Measurements from ENCODE around the gene ELL2.
A peak's percentile ranks its signal among the peaks of the same experiment; 100 is the strongest.
"Not testable (repeated sequence)": the region's sequence is repeated elsewhere in the genome, so short reads cannot be mapped to it uniquely, and the experiment has no call there.

The ELL2 gene

DNA sequence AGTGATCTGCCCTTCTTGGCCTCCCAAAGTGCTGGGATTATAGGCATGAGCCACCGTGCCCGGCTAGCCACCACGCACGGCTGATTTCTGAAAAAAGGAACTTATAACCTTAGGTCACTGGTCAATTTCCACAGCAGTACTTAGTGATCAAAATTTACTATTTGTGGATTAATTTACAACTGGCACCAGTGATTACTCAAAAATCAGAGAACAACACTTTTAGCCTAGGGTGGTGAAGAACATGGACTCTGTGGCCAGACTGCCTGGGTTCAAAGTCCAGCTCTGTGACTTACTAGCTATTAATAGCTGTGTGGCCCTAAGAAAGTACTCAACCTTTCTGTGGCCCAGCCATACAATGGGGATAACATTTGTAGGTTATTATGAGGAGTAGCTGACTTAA, 88.3 kb downstream of the ELL2 start:
- peaks cover 17% of the 10 kb centered on the region for H3K4me1 Mint-ChIP-seq
- no peak for ATAC-seq (ENCODE audit: low read depth)
- H3K4me3 Mint-ChIP-seq: no peak overlapping the region
- H3K36me3 Mint-ChIP-seq: no peaks in the 10 kb centered on the region
- no peaks in the 10 kb centered on the region for H3K9me3 Mint-ChIP-seq
- H3K27ac Mint-ChIP-seq: no peak overlapping the region
- H3K27me3 Mint-ChIP-seq: peaks cover 2% of the 10 kb centered on the region
- no peak for DNase-seq (ENCODE audit: low spot score in 2 of 2)

DNA sequence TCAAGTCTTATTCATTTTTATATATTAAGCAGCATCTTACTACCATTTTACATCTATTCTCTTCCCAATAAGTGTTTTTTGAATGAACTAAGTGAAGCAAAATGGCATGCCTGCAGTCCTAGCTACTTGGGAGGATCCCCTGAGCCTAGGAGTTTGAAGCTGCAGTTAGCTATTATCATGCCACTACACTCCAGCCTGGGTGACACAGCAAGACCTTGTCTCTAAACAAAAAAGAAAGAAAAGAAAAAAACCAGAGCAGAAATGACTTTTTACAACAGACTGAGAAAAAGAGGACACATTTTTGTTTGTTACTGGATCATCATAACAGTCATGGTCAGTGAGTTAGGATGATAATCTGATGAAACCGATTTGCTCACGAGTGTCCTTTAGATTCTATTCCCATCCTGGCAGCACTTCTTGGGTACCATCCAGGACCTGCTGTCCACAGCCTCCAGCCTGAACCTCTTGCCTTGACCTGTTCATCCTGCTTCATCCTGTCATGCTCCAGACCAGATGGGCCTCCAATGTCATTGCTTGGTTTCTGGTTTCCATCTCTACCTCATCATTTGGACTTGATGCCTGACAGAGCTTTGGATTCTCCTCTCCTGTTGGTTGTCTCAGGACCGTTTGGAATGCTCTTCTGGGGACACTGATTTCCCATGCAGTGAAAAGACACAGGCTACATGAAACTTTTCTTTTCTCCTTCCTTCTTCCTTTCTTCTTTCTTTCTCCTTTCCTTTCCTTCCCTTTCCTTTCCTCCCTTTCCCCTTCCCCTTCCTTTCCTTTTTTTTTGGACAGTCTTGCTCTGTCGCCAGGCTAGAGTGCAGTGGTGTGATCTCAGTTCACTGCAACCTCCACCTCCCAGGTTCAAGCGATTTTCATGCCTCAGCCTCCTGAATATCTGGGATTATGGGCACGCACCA, 89.0 kb downstream of the ELL2 start:
- Mint-ChIP-seq H3K27ac (no peak overlapping the region), H3K36me3 (no peaks in the 10 kb centered on the region), H3K4me1 (peaks cover 17% of the 10 kb centered on the region), H3K9me3 (peaks cover 1% of the 10 kb centered on the region), H3K27me3 (peaks cover 2% of the 10 kb centered on the region), H3K4me3 (no peak overlapping the region)
- DNase-seq (ENCODE audit: low spot score in 2 of 2) (no peak), ATAC-seq (ENCODE audit: low read depth) (no peak)

DNA sequence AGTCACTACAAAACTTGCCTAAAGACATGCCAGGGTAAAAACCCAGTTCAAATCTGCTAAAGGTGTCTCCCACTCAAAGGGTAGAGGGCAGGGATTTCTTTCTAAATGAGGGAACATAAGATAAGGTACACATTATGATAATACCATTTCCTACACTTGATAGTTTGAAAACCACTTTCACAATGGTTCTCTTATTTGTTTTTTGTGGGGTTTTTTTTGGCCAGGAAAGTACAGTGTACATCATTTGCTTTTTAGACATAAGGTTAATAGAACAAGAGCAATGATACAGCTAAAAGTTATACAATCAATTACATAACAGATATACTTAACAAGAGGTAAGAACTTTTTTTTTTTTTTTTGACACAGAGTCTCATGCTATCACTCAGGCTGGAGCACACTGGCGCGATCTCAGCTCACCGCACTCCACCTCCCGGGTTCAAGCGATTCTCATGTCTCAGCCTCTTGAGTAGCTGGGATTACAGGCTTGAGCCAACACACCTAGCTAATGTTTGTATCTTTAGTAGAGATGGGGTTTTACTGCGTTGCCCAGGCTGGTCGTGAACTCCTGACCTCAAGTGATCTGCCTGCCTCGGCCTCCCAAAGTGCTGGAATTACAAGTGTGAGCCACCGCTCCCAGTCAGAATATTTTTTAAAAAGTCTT, 90.4 kb downstream of the ELL2 start:
- no peak for ATAC-seq (ENCODE audit: low read depth)
- no peak overlapping the region for H3K4me3 Mint-ChIP-seq
- peak overlapping the region; percentile 84 for H3K27ac Mint-ChIP-seq
- peaks cover 1% of the 10 kb centered on the region for H3K9me3 Mint-ChIP-seq
- DNase-seq (ENCODE audit: low spot score in 2 of 2): no peak
- no peaks in the 10 kb centered on the region for H3K36me3 Mint-ChIP-seq
- H3K27me3 Mint-ChIP-seq: no peaks in the 10 kb centered on the region
- H3K4me1 Mint-ChIP-seq: peaks cover 17% of the 10 kb centered on the region

DNA sequence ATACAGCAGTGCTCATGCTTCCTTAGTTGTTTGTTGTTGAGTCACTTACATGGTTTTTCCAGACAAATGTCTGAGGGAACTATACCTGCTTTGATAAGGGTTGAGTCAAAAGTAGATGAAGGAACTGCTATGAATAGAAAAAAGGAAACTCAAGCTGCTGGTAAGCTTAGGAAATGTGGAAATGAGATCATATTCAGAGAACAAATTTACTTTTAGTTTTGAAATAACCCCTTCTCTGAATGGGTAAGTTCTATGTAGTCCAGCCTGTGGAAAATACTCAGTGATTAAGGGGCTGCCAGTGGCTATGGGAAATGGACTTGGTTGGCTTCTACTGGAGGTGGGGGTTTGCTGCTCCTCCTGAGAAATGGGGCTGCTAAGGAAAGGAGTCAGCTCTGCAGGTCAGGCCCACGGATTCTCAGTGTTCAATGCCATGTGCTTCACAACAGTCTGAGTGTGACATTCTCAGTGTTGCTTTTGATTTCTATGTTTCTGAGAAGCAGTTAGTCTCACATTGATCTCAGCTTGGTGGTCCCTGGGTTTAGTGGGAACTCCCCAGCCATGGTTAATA, 91.5 kb downstream of the ELL2 start:
- Mint-ChIP-seq H3K9me3 (peaks cover 1% of the 10 kb centered on the region), H3K36me3 (no peaks in the 10 kb centered on the region), H3K27me3 (no peaks in the 10 kb centered on the region), H3K4me3 (peak overlapping the region; percentile 41), H3K27ac (peak overlapping the region; percentile 84), H3K4me1 (peaks cover 17% of the 10 kb centered on the region)
- DNase-seq (ENCODE audit: low spot score in 2 of 2) (no peak), ATAC-seq (ENCODE audit: low read depth) (peak; percentile 40)

DNA sequence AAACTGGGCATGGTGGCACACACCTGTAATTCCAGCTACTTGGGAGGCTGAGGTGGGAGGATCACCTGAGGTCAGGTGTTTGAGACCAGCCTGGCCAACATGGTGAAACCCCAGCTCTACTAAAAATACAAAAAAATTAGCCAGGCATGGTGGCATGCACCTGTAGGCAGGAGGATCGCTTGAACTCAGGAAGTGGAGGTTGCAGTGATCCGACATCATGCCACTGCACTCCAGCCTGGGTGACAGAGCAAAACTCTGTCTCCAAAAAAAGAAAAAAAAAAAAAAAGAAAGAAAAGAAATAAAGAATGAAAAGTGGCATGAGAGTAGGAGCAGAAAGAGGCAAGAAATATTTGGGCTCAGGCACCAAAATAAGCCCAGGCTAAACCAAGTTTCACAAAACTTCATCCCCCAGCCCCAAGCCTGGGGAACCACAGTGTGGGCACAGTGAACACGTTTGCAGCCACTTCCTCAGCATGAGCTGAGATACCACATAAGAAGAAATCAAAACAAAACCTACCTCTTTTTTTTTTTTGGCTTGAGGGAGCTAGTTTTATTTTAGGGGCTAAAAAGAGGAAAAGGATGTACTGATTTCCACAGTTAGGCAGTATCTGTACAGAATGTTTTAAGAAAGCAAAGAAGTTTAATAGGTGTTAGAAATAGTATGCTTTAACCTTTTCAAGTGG, 92.3 kb downstream of the ELL2 start:
- peak; percentile 89 for ATAC-seq (ENCODE audit: low read depth)
- not testable (repeated sequence) for H3K27me3 Mint-ChIP-seq; H3K9me3 Mint-ChIP-seq; H3K36me3 Mint-ChIP-seq; DNase-seq (ENCODE audit: low spot score in 2 of 2)
- peaks cover 17% of the 10 kb centered on the region for H3K4me1 Mint-ChIP-seq
- peak overlapping the region; percentile 8 for H3K4me3 Mint-ChIP-seq
- H3K27ac Mint-ChIP-seq: peak overlapping the region; percentile 84

DNA sequence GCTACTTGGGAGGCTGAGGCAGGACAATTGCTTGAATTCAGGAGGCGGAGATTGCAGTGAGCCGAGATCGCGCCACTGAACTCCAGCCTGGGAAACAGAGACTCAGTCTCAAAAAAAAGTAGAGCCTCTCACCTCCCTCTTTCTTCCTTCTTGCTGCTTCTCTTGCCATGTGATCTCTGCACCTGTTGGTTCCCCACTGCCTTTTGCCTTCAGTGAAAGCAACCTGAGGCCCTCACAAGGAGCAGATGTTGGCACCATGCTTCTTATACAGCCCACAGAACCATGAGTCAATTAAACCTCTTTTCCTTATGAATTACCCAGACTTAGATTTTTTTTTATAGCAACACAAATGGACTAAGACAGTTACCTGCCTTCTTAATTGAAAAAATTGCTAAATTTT, 93.5 kb downstream of the ELL2 start:
- Mint-ChIP-seq H3K4me3 (no peak overlapping the region), H3K4me1 (peaks cover 17% of the 10 kb centered on the region), H3K27ac (no peak overlapping the region), H3K36me3 (no peaks in the 10 kb centered on the region), H3K9me3 (peaks cover 1% of the 10 kb centered on the region), H3K27me3 (peaks cover under 1% of the 10 kb centered on the region)
- no peak for ATAC-seq (ENCODE audit: low read depth)
- no peak for DNase-seq (ENCODE audit: low spot score in 2 of 2)

DNA sequence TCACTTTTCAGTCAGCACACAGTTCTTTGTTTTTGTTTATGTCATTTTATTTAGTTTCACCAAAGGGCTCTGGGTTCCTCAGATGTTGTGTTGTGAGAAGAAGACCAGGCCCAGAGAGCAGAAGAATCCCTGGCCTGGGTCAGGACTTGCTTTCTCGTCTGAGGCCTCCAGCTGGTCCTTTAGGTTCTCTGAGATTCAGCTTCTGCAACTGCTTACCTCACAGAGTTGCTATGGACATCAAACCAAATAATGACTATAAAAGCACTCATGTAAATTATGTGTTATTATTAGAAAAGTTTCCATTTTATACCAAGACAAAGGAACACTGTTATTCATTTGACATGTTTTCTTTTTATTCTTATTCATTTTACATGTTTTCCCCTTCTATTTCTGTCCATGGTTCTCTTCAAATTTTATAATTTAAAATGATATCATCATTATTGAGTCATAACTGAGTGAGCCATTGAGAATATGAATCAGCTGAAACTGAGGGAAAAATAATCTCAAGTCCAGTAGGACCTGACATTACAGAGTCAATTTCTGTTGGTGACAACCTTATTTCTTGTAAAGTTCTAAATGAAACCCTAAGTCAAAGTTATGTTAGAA, 95.1 kb downstream of the ELL2 start:
- H3K4me3 Mint-ChIP-seq: no peak overlapping the region
- no peak for DNase-seq (ENCODE audit: low spot score in 2 of 2)
- peaks cover 1% of the 10 kb centered on the region for H3K9me3 Mint-ChIP-seq
- no peaks in the 10 kb centered on the region for H3K36me3 Mint-ChIP-seq
- H3K27ac Mint-ChIP-seq: no peak overlapping the region
- H3K4me1 Mint-ChIP-seq: peaks cover 21% of the 10 kb centered on the region
- peaks cover 3% of the 10 kb centered on the region for H3K27me3 Mint-ChIP-seq
- no peak for ATAC-seq (ENCODE audit: low read depth)

DNA sequence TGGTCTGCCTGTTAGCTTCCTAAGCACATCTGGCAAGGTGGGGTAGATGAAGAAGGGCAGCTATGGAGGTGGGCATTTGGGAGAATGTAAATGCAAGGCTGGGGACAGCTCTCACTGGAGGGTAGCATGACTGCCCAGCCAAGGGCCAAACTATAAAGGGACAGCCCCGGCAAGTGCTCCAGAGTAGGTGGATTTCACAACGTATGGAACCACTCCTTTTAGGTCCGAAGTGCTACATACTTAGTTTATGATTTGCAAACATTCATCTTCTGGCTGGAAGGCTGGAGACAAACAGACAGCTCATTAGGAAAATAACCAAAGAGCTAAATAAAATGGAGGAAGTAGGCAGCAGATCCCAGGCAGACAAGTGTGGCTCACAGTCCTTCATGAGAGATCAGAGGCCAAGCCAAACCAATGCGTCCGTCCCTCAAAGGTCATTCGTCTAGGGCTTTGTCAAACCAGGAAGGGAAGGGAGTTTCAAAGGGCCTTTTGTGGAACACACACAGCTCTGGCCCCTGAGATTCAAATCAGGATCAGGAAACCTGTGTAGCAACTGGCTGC, 96.6 kb downstream of the ELL2 start:
- Mint-ChIP-seq H3K9me3 (peaks cover 1% of the 10 kb centered on the region), H3K27ac (no peak overlapping the region)
- ATAC-seq (ENCODE audit: low read depth): no peak

DNA sequence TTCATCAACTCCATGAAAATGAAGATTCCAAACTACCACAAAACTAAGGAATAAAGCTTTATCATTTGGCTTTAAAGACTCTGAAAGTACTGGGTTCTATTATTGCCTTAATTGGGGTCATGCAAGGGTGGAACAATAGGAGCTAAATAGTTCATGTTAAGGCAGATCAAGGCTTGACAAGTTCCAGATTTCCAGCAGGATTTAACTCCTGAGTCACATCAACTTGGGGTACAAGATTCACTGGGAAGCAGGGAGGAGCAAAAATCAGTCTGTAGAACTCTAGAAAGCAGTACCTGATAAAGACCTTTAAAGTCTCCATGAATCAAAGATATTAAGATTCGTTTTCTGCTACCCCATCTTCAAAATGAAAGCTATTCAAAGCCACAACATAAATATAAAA, 97.2 kb downstream of the ELL2 start:
- DNase-seq (ENCODE audit: low spot score in 2 of 2): no peak
- Mint-ChIP-seq H3K27ac (no peak overlapping the region), H3K9me3 (peaks cover 1% of the 10 kb centered on the region), H3K4me3 (no peak overlapping the region), H3K36me3 (no peaks in the 10 kb centered on the region), H3K4me1 (peaks cover 13% of the 10 kb centered on the region), H3K27me3 (peaks cover 3% of the 10 kb centered on the region)
- no peak for ATAC-seq (ENCODE audit: low read depth)

More for the DNA sequence above, 96.6 kb downstream of the ELL2 start:
- Mint-ChIP-seq H3K36me3 (no peaks in the 10 kb centered on the region), H3K4me1 (peaks cover 16% of the 10 kb centered on the region), H3K27me3 (peaks cover 3% of the 10 kb centered on the region), H3K4me3 (no peak overlapping the region)
- DNase-seq (ENCODE audit: low spot score in 2 of 2): no peak

DNA sequence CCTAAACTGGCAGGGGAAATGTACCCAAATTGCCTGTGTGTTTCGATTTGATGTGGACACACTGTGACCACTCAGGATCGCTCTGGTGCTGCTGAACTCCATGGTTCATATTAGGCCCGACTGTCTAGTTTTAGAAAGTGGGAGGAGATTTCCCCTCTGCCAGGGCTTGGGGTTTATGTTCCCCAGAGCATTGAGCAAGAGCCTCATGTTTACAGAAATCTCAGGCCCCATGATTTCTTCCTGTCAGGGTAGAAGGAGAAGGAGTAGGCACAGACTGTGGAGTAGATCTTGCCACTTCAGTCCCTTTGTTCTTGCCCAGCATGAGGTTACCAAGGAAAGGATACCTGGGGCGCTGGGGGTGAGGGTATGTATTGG, 98.3 kb downstream of the ELL2 start:
- peaks cover 4% of the 10 kb centered on the region for H3K27me3 Mint-ChIP-seq
- ATAC-seq (ENCODE audit: low read depth) (no peak), DNase-seq (ENCODE audit: low spot score in 2 of 2) (no peak)
- H3K9me3 Mint-ChIP-seq: peaks cover 1% of the 10 kb centered on the region
- H3K36me3 Mint-ChIP-seq: no peaks in the 10 kb centered on the region
- no peak overlapping the region for H3K4me3 Mint-ChIP-seq
- no peak overlapping the region for H3K27ac Mint-ChIP-seq
- peaks cover 14% of the 10 kb centered on the region for H3K4me1 Mint-ChIP-seq

DNA sequence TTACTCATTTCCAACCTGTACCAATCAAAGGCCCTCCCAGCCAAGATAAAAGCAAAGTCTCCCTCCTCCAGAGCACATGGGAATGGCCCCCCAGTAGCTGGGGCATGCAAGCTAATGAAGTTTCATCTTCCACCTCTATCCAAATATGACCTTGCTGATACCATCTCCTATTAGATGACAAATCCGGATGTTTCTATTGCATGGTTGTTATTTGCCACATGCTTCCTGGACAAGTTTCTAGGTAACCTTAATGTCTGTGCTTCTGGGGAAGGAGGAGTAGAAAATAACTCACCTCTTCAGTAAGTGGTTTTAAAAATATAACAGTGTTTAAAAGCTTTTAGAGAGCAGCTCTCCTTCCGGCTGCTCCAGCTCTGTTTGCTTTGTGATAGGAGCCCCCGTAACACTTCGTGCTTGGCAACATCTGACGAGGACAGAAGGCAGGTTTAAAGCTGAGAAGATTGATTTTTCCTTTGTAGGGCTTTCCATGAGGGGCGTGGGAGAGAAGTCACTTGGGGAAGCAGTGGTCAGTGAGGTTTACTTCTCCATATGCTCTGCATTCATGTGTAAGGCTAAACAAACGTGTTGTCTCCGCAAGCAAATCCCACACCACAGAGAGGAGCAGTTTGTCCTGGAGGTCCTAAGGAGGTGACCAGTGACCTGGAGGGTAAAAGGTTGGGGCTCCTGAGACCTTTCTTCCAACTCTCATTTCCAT, 98.8 kb downstream of the ELL2 start:
- H3K27me3 Mint-ChIP-seq: peaks cover 4% of the 10 kb centered on the region
- H3K27ac Mint-ChIP-seq: no peak overlapping the region
- no peaks in the 10 kb centered on the region for H3K9me3 Mint-ChIP-seq
- ATAC-seq (ENCODE audit: low read depth) (no peak), DNase-seq (ENCODE audit: low spot score in 2 of 2) (no peak)
- H3K4me1 Mint-ChIP-seq: peaks cover 14% of the 10 kb centered on the region
- no peaks in the 10 kb centered on the region for H3K36me3 Mint-ChIP-seq
- H3K4me3 Mint-ChIP-seq: no peak overlapping the region

DNA sequence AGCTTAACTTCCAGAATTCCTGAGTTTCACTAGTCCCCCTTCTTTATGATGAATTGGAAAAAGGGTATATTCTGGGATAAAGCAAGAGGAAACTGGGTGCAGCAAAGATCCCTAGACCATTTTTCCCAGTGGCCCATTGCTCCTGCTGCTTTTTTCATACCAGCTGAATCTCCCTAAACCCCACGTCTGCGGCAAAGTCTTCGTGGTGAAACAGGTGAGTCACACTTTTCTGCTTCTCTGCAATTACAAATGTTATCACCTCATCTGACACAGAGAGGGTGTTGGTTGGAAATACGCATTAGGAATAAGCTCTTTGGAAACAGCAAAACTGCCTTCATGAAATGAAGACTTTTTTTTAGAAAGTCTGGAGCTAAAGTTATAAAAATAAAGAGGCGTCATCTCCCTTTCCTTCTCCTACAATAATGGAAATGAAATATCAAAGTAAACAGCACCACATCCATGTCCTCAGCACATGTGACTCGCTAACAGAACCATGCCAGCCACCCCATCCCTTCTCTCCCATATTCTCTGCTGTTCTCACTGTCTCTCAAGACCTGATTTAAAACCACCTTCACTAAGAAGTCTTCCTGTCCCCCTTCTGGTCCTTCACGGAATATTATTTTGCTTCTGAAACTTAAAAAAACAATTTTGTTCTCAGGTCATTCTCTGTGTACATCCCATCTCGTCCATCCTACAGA, 99.6 kb downstream of the ELL2 start:
- no peaks in the 10 kb centered on the region for H3K36me3 Mint-ChIP-seq
- H3K4me1 Mint-ChIP-seq: peaks cover 14% of the 10 kb centered on the region
- H3K4me3 Mint-ChIP-seq: no peak overlapping the region
- no peaks in the 10 kb centered on the region for H3K9me3 Mint-ChIP-seq
- H3K27ac Mint-ChIP-seq: no peak overlapping the region
- H3K27me3 Mint-ChIP-seq: peaks cover 4% of the 10 kb centered on the region
- DNase-seq (ENCODE audit: low spot score in 2 of 2) (no peak), ATAC-seq (ENCODE audit: low read depth) (no peak)

Measured in memory B cell (primary cell).